Mucosa of stomach (tissue), 1 donor: ENCODE data around the gene ETFA.

ENCODE experiments used
- H3K27me3 ChIP-seq: one replicate; pipeline ENCODE4 v1.7.0; 2013; ENCODE audit warnings: mild to moderate bottlenecking, low read length; ENCODE audit not compliant: control insufficient read depth, insufficient read depth
- H3K36me3 ChIP-seq: one replicate; pipeline ENCODE4 v1.7.0; 2013; ENCODE audit warnings: low read length; ENCODE audit not compliant: control insufficient read depth, insufficient read depth
- H3K4me1 ChIP-seq: one replicate; pipeline ENCODE4 v1.7.0; 2013; ENCODE audit warnings: mild to moderate bottlenecking, low read length; ENCODE audit not compliant: control insufficient read depth, insufficient read depth
- H3K4me3 ChIP-seq: one replicate; pipeline ENCODE4 v1.7.0; 2013; ENCODE audit warnings: low read length
- H3K9ac ChIP-seq: one replicate; pipeline ENCODE4 v1.7.0; 2013; ENCODE audit warnings: mild to moderate bottlenecking, low read length, moderate library complexity
- H3K9me3 ChIP-seq: one replicate; pipeline ENCODE4 v1.7.0; 2013; ENCODE audit warnings: mild to moderate bottlenecking, low read length, moderate library complexity; ENCODE audit not compliant: control insufficient read depth
- donor health status: Pancreatic carcinoma.

Gene ETFA

DNA sequence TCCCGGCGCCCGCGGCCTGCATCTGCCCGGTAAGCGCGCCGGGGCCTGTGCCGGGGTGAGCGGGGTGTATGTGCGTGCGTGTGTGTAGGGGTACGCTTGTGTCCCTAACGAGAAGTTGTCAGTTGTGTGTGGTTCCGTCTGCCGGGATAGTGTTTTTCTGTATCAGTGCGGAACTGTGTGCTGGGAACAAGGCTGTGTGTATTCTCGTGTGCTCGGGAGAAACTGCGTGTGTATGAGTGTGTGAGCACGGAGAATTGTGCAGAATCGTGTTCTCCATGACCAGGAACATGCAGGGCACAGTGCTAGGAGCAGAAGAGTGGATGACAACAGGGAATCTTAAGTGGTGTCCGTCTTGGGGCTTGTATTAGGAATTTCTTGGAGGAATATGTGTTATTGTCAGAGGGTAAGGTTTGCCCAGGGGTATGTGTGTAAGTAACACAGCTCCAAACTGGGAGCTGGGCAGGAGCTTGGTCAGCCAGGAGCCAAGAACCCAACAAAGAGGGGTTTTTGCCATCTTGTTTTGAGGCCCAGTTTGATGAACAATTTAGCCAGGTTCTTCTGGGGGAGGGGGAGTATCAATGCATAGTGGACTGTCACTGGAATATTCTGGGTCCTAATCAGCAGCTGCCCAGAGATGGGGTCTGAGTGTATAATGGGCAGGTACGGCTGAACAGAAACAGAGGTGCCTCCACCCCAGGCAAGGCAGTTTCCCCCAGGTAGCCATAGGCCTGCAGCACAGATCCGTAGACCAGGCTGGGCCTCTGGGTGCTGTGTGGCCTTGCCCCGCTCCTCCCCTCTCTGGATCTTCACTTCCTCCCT is 27.4 kb upstream of the ETFA start:
- Histone ChIP-seq H3K36me3 (no peaks in the 10 kb centered on the region), H3K4me1 (peaks cover 69% of the 10 kb centered on the region), H3K9ac (peak overlapping the region; percentile 12), H3K4me3 (no peak overlapping the region), H3K9me3 (no peaks in the 10 kb centered on the region), H3K27me3 (peaks cover 100% of the 10 kb centered on the region)

DNA sequence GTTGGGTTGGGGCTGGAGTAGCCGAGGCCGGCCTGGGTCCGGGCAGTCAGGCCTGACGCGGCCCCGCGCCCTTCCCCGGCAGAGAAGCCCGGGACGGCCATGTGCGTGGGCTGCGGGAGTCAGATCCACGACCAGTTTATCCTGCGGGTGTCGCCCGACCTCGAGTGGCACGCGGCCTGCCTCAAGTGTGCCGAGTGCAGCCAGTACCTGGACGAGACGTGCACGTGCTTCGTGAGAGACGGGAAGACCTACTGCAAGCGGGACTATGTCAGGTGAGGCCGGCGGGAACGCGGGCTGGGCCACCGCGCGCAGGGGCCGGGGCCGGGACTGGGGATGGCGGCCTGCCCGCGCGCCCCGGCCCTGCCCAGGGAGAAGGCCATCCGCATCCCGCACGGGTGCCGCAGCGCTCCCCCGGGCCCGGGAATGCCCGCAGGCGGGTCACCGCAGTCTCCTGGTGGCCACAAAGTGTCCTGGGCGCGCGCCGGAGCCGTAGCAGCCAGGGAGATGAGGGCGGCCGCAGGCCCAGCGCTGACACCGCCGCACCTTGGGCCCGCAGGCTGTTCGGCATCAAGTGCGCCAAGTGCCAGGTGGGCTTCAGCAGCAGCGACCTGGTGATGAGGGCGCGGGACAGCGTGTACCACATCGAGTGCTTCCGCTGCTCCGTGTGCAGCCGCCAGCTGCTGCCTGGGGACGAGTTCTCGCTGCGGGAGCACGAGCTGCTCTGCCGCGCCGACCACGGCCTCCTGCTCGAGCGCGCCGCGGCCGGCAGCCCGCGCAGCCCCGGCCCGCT is 26.6 kb upstream of the ETFA start:
- H3K4me1 ChIP-seq = peaks cover 67% of the 10 kb centered on the region
- H3K27me3 ChIP-seq = peaks cover 100% of the 10 kb centered on the region
- no peak overlapping the region for H3K4me3 ChIP-seq
- H3K9ac ChIP-seq = peak overlapping the region; percentile 3
- H3K9me3 ChIP-seq = no peaks in the 10 kb centered on the region
- no peaks in the 10 kb centered on the region for H3K36me3 ChIP-seq

DNA sequence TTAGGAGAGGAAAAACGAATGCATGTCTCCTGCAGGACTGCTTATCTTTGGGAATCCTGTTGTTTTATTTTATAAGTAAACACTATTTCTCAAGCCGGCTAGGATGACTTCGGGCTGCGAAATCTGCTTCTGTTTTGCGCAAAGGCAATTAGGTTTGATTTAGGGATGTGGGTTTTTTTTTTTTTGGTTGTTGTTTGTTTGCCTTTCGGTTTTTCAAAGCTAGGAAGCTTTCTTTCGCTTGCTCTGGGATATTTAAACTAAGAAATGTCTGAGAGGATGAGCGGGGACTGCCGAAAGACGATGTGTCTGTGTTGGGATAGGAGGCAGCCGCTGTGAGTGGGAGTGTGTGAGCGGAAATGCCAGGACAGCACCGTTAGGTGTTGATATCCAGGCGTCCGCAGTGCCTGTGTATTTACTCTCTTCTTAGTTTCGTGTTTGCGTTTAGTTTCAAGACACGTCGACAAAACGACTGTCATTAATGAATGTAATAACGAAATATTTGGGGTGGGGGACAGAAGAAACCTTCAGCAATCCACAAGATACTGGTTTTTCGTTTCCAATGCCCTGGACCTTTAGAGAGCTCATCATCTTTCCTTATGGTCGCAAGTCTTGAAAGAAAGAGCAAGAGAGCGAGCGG is 25.9 kb upstream of the ETFA start:
- Histone ChIP-seq H3K27me3 (peaks cover 98% of the 10 kb centered on the region), H3K9me3 (no peaks in the 10 kb centered on the region), H3K36me3 (no peaks in the 10 kb centered on the region), H3K9ac (peak overlapping the region; percentile 3), H3K4me1 (peaks cover 60% of the 10 kb centered on the region), H3K4me3 (no peak overlapping the region)

DNA sequence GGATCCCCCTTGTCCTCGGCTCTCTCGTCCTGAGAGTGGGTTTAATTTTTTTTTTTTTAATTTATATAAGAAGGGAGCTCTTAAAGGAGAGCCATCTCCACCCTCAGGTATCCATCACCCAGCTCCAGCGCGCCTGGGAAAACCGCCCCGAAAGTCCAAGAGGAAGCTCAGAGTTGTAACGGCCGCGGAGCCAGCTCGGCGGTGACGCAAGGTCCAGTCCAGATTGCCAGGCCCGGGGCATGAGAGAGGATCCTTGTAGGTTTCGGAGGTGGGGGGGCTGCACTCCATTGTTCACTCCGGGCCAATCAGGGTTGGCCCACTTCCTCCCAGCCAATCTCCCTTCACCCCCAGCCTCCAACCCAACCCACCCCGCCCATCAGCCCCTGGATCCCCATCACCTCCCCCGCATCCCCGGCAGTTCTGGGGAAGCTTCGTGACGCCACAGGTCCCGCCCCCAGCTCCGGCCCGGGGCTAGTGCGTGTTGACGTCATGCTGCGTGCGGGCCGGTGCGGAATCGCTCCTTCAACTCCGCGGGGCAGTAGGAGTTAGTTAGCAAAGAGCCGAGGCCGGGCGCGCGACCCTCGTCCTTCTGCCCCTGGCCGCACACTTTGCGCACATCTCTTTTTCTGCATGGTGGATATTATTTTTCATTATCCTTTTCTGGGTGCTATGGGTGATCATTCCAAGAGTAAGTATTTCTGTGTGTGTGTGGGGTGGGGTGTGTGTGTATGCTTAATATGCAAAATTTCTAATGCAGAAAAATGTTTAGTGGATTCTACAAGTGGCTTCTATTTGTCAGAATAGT is 25.2 kb upstream of the ETFA start, which contains the start of gene ISL2:
TSS of gene ISL2 (plus strand) at position 520 of the 805 bp plus-strand sequence. CDS start at position 631, 111 bp downstream.
- H3K36me3 ChIP-seq = no peaks in the 10 kb centered on the region
- H3K4me3 ChIP-seq = no peak within 1 kb of the TSS
- H3K27me3 ChIP-seq = peaks cover 91% of the 10 kb centered on the region
- peak within 1 kb of the TSS; percentile 5 for H3K9ac ChIP-seq
- no peaks in the 10 kb centered on the region for H3K9me3 ChIP-seq
- H3K4me1 ChIP-seq = peaks cover 53% of the 10 kb centered on the region

DNA sequence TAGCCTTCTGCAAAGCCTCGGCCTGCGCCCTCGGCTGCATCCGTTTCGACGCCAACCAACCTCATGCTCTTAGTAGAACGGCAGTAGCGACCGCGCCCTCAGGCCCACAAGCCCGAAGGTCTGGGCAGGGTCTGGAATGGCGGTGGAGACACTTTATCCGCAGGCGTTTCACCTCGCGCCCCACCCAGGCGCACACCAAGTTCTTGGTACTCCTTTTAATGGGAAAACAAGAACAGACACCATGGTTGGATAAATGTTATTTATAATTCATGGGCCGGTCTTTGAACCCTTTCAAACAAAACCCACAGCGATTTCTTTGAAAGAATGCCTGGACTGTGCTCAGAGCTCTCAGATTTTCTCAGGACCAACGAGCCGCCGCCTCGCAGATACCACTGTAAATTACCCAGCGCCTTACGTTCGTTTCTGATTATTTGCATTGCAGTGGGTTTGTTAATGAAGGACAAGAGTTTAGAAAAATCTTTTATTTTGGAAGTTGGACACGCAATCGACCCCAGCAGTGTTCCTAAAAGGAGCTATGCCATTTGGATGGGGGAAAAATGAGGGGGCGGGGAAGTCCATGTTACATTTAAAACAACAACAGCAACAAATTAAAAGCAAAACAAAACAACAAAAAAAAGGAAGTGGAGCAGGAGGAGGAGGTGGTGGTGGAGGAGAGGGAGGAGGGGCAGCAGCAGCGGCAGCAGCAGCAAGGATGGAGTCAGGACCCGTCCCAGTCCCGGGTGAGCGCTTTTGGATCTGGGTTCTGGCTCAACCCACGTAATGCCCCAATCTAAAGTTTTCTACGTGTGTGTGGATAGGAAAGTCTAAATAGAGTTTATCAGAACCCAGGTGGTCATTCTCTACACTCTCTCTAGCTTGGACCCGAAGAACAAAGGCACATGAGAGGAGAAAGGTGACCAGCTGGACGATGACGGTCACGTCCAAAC is 24.3 kb upstream of the ETFA start:
- H3K9me3 ChIP-seq = no peaks in the 10 kb centered on the region
- H3K4me3 ChIP-seq = no peak overlapping the region
- peak overlapping the region; percentile 5 for H3K9ac ChIP-seq
- peaks cover 47% of the 10 kb centered on the region for H3K4me1 ChIP-seq
- no peaks in the 10 kb centered on the region for H3K36me3 ChIP-seq
- peaks cover 83% of the 10 kb centered on the region for H3K27me3 ChIP-seq

DNA sequence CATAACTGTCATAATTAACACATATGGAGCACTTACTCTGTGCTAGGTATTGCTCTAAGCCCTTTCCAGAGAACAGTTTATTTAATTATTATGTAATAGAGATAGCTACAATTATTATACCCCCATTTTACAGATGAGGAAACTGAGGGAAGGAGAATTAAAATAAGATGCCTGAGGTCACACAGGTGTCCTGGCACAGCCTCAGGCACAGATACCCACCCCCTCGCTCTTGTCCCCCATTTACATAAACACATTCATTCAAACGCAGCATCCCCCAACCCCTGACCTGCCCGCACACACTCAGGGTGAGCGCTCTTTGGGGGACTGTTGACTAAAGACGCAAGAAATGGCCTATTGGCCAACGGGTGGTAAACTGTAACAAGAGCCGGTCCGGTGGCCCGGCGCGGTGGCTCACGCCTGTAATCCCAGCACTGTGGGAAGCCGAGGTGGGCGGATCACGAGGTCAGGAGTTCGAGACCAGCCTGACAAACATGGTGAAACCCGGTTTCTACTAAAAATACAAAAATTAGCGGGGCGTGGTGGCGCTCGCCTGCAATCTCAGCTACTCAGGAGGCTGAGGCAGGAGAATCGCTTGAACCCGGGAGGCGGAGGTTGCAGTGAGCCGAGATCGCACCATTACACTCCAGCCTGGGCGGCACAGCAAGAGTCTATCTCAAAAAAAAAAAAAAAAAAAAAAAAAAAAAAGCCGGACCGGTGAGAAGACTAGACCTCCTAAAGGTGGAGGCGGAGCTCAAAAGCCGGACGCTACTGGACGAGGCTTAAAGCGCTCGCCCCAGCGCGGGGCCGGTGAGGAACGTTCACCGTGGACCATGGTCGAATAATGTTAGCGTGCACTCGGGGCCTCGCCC is 23.4 kb upstream of the ETFA start:
- Histone ChIP-seq H3K9ac (no peak overlapping the region), H3K9me3 (no peaks in the 10 kb centered on the region), H3K4me3 (no peak overlapping the region), H3K36me3 (no peaks in the 10 kb centered on the region), H3K4me1 (peaks cover 42% of the 10 kb centered on the region), H3K27me3 (peaks cover 78% of the 10 kb centered on the region)

DNA sequence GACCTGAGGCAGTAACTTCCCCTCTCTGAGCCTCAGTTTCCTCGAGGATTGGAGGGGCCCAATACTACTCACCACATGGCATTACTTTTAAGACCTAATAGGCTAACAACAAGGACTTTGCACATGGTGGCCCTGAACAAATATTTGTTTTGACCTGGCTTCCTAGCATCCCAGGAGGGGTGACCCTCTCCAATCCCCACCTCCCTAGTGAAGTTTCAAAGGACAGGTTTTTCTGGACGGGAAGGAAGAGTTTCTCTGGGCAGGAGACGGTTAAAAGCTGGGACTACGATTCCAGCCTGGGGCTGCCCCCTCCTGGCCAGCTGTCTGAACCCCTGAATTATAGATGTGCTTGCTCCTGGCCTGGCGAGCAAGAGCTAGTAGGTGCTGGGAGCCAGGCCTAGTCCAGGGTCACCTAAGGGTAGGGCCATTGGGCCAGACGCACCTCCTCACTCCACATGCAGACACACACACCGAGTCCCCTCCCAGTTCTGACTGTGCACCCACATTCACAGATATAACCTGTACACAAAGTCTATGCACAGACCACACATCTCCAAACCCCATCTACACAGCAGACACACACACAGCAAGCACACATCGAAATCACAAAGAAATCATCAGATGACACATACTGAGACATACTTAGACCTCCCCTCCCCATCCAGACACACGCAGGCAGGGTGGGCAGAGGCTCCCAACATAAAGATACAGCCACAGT is 22.6 kb upstream of the ETFA start:
- no peak overlapping the region for H3K4me3 ChIP-seq
- H3K4me1 ChIP-seq = peaks cover 35% of the 10 kb centered on the region
- H3K9ac ChIP-seq = no peak overlapping the region
- H3K27me3 ChIP-seq = peaks cover 75% of the 10 kb centered on the region
- H3K9me3 ChIP-seq = no peaks in the 10 kb centered on the region
- no peaks in the 10 kb centered on the region for H3K36me3 ChIP-seq

DNA sequence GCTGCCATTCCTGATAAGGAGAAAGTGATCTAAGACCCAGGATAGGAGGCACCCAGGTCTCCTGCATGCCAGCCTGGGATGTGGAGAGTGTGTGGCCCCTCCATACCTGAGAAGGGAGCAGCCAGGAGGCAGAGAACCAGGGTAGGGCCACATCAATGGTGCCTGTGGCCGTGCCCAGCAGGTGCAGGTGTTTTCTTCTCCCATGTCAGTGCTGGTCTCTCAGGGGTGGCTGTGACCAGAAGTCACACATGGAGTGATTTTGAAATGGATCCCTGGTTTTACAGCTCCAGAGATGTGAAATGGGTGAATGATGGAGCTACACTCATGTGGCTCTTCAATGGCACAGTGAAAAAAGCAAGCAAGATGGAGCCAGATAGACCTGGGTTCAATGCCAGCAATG is 22.0 kb upstream of the ETFA start:
- Histone ChIP-seq H3K27me3 (peaks cover 70% of the 10 kb centered on the region), H3K9ac (no peak overlapping the region), H3K36me3 (no peaks in the 10 kb centered on the region), H3K4me3 (no peak overlapping the region), H3K9me3 (no peaks in the 10 kb centered on the region), H3K4me1 (peaks cover 29% of the 10 kb centered on the region)

DNA sequence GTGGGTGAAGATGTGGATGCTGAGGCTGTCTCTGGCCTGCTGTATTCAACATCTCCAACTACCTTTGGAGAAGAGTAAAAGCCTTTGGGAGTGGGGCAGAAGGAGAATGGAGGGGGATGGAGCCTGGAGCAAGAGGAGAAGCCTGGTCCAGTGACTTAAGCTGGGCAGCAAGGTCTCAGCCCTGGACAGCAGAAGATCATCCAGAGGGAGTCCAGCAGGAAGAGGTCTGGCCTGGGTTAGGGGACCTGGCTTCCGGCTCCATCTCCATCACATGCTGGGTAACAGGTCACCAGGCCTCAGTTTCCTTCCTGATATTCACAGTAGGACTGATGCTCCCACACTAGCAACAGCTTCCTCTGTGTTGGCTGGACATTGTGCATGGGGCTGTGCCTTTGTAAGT is 21.5 kb upstream of the ETFA start:
- H3K36me3 ChIP-seq = no peaks in the 10 kb centered on the region
- peaks cover 24% of the 10 kb centered on the region for H3K4me1 ChIP-seq
- no peak overlapping the region for H3K9ac ChIP-seq
- no peaks in the 10 kb centered on the region for H3K9me3 ChIP-seq
- no peak overlapping the region for H3K4me3 ChIP-seq
- peaks cover 64% of the 10 kb centered on the region for H3K27me3 ChIP-seq
